K562 (cell line): Measurements from ENCODE around the gene PYGM. TPM values are rescaled to one million over a fixed set of nuclear protein-coding genes. Genes with fewer than 3 reads are reported as not detected.

Experiments used
- ARID1B ChIP-seq: fragments of 450-650 bp; IDR thresholded peaks from 2 replicates; pipeline ENCODE4 v1.6.1; 2016; ENCODE audit warnings: antibody characterized with exemption, mild to moderate bottlenecking, inconsistent platforms
- BDP1 ChIP-seq: IDR thresholded peaks from 3 replicates; pipeline ENCODE4 v1.6.1; 2011; ENCODE audit not compliant: insufficient read length, insufficient read depth
- CHD1 ChIP-seq: fragments of 200-600 bp; sonication (generic); IDR thresholded peaks from one replicate; pipeline ENCODE4 v1.6.1; 2012; ENCODE audit warnings: mild to moderate bottlenecking, moderate library complexity, low read length, inconsistent platforms
- DPF2 ChIP-seq: fragments of 450-650 bp; IDR thresholded peaks from 2 replicates; pipeline ENCODE4 v1.6.1; 2016
- ERF ChIP-seq: fragments of 450-650 bp; formaldehyde crosslinking; IDR thresholded peaks from 2 replicates; pipeline ENCODE4 v1.4.0; 2020; ENCODE audit warnings: mild to moderate bottlenecking, mixed read lengths
- ESRRA ChIP-seq: fragments of 450-650 bp; IDR thresholded peaks from 2 replicates; pipeline ENCODE4 v1.6.1; 2014; ENCODE audit warnings: low read depth, mild to moderate bottlenecking, moderate library complexity, borderline replicate concordance
- GABPA ChIP-seq: fragments of 200-800 bp; sonication (Bioruptor generic); conservative IDR thresholded peaks from 2 replicates; pipeline ENCODE4 v1.6.1; 2016; ENCODE audit warnings: low read depth, missing genetic modification characterization, missing compliant biosample characterization
- HMGN3 ChIP-seq: IDR thresholded peaks from 2 replicates; pipeline ENCODE4 v1.6.1; 2011; ENCODE audit warnings: borderline replicate concordance, low read depth, mild to moderate bottlenecking, mixed read lengths, low read length; ENCODE audit not compliant: insufficient read length; ENCODE audit errors: extremely low read depth
- NFIC ChIP-seq: fragments of 450-650 bp; IDR thresholded peaks from 2 replicates; pipeline ENCODE4 v1.6.1; 2017; ENCODE audit warnings: mild to moderate bottlenecking, inconsistent platforms
- POLR2G ChIP-seq: fragments of 200-400 bp; formaldehyde crosslinking; IDR thresholded peaks from 2 replicates; pipeline ENCODE4 v1.6.1; 2017; ENCODE audit warnings: low read depth, mild to moderate bottlenecking, antibody characterized with exemption, low read length, moderate library complexity
- ZNF23 ChIP-seq: fragments of 250-450 bp; sonication (Bioruptor Pico); IDR thresholded peaks from 2 replicates; pipeline ENCODE4 v1.4.0; 2020; ENCODE audit warnings: mild to moderate bottlenecking
- ZNF695 ChIP-seq: fragments of 450-650 bp; formaldehyde crosslinking; IDR thresholded peaks from 2 replicates; pipeline ENCODE4 v1.4.0; 2020; ENCODE audit warnings: mild to moderate bottlenecking, moderate library complexity
- ZNF764 ChIP-seq: fragments of 250-450 bp; sonication (Bioruptor Pico); IDR thresholded peaks from 2 replicates; pipeline ENCODE4 v1.4.0; 2020; ENCODE audit warnings: low read depth, mild to moderate bottlenecking, moderate library complexity
- ZNF766 ChIP-seq: fragments of 200-800 bp; sonication (Bioruptor generic); conservative IDR thresholded peaks from 2 replicates; pipeline ENCODE4 v1.6.1; 2016; ENCODE audit warnings: missing genetic modification characterization, missing compliant biosample characterization
- polyA plus RNA-seq, 8 experiments: library from polyadenylated mRNA; depleted of rRNA in 4 of 8; stranded (reverse) in 5 of 8; unstranded in 3 of 8; fragments of >200 nt; fragmentation: Nextera tagmentation in 2 of 8; fragmentation: Illumina TruSeq in 1 of 8; extraction: Ambion mirVana in 2 of 8; extraction: Trizol in 1 of 8; gene quantifications; 2 replicates each; pipeline versions ENCODE4 v1.2.1 to v1.2.3, GENCODE V29; 2011 to 2014; ENCODE audit warnings: inconsistent platforms in 1 of 8, missing spikeins in 1 of 8
- total RNA-seq, 7 experiments: library from RNA; depleted of rRNA in 6 of 7; stranded (reverse); fragments of >200 nt in 6 of 7; fragmentation: Illumina TruSeq in 2 of 7; extraction: Trizol in 2 of 7; gene quantifications; 2 replicates each; pipeline versions ENCODE4 v1.2.1 to v1.2.3, GENCODE V29; 2011 to 2021; ENCODE audit warnings: low replicate concordance in 1 of 7
- TF ChIP-seq, protein P1 (sequence below): fragments of 450-650 bp; IDR thresholded peaks from 2 replicates; pipeline ENCODE4 v1.6.1; 2016; ENCODE audit warnings: mild to moderate bottlenecking, moderate library complexity
- TF ChIP-seq, protein P2 (sequence below): IDR thresholded peaks from 2 replicates; pipeline ENCODE4 v1.6.1; 2014; ENCODE audit warnings: antibody characterized with exemption
- TF ChIP-seq, protein P3 (sequence below): sonication (generic); formaldehyde crosslinking; IDR thresholded peaks from 2 replicates; pipeline ENCODE4 v1.9.0; 2022; ENCODE audit warnings: mild to moderate bottlenecking, missing genetic modification reagents

PYGM gene
- total and polyA plus RNA-seq, 9 of the 15 experiments (the other 6 are each of a cell fraction or from before 2014, with no cell fraction given) = 0.07 to 1.5 (median 0.68) TPM

DNA sequence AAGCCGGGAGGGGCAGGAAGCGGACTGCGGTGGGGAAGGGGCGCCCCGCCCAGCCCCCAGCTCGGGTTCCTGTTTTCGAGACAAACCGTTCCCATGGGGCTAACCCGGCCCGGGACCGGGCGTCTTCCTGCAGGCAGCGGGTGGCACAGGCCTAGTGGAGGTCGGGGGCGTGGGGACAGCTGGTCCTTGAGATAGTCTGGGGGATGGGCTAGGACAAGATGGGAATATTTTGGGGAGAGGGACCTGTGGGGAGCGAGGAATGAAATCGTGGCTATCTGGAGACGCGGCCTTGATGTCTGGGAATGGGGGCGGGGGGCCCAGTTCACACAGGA lies 14.6 kb downstream of the PYGM start (continued):
- TF ChIP-seq, protein P1, sequence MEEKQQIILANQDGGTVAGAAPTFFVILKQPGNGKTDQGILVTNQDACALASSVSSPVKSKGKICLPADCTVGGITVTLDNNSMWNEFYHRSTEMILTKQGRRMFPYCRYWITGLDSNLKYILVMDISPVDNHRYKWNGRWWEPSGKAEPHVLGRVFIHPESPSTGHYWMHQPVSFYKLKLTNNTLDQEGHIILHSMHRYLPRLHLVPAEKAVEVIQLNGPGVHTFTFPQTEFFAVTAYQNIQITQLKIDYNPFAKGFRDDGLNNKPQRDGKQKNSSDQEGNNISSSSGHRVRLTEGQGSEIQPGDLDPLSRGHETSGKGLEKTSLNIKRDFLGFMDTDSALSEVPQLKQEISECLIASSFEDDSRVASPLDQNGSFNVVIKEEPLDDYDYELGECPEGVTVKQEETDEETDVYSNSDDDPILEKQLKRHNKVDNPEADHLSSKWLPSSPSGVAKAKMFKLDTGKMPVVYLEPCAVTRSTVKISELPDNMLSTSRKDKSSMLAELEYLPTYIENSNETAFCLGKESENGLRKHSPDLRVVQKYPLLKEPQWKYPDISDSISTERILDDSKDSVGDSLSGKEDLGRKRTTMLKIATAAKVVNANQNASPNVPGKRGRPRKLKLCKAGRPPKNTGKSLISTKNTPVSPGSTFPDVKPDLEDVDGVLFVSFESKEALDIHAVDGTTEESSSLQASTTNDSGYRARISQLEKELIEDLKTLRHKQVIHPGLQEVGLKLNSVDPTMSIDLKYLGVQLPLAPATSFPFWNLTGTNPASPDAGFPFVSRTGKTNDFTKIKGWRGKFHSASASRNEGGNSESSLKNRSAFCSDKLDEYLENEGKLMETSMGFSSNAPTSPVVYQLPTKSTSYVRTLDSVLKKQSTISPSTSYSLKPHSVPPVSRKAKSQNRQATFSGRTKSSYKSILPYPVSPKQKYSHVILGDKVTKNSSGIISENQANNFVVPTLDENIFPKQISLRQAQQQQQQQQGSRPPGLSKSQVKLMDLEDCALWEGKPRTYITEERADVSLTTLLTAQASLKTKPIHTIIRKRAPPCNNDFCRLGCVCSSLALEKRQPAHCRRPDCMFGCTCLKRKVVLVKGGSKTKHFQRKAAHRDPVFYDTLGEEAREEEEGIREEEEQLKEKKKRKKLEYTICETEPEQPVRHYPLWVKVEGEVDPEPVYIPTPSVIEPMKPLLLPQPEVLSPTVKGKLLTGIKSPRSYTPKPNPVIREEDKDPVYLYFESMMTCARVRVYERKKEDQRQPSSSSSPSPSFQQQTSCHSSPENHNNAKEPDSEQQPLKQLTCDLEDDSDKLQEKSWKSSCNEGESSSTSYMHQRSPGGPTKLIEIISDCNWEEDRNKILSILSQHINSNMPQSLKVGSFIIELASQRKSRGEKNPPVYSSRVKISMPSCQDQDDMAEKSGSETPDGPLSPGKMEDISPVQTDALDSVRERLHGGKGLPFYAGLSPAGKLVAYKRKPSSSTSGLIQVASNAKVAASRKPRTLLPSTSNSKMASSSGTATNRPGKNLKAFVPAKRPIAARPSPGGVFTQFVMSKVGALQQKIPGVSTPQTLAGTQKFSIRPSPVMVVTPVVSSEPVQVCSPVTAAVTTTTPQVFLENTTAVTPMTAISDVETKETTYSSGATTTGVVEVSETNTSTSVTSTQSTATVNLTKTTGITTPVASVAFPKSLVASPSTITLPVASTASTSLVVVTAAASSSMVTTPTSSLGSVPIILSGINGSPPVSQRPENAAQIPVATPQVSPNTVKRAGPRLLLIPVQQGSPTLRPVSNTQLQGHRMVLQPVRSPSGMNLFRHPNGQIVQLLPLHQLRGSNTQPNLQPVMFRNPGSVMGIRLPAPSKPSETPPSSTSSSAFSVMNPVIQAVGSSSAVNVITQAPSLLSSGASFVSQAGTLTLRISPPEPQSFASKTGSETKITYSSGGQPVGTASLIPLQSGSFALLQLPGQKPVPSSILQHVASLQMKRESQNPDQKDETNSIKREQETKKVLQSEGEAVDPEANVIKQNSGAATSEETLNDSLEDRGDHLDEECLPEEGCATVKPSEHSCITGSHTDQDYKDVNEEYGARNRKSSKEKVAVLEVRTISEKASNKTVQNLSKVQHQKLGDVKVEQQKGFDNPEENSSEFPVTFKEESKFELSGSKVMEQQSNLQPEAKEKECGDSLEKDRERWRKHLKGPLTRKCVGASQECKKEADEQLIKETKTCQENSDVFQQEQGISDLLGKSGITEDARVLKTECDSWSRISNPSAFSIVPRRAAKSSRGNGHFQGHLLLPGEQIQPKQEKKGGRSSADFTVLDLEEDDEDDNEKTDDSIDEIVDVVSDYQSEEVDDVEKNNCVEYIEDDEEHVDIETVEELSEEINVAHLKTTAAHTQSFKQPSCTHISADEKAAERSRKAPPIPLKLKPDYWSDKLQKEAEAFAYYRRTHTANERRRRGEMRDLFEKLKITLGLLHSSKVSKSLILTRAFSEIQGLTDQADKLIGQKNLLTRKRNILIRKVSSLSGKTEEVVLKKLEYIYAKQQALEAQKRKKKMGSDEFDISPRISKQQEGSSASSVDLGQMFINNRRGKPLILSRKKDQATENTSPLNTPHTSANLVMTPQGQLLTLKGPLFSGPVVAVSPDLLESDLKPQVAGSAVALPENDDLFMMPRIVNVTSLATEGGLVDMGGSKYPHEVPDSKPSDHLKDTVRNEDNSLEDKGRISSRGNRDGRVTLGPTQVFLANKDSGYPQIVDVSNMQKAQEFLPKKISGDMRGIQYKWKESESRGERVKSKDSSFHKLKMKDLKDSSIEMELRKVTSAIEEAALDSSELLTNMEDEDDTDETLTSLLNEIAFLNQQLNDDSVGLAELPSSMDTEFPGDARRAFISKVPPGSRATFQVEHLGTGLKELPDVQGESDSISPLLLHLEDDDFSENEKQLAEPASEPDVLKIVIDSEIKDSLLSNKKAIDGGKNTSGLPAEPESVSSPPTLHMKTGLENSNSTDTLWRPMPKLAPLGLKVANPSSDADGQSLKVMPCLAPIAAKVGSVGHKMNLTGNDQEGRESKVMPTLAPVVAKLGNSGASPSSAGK = no peak
- TF ChIP-seq HMGN3 = peak; percentile 79
- TF ChIP-seq CHD1 = peak; percentile 84
- peak; percentile 23; the same call in 1 of the 2 replicates for TF ChIP-seq ESRRA
- no peak for TF ChIP-seq ZNF764 (CRISPR knock-in tag)
- peak; percentile 64 for TF ChIP-seq POLR2G
- no peak for TF ChIP-seq ERF
- TF ChIP-seq DPF2 = peak; percentile 32; the same call in 1 of the 2 replicates
- TF ChIP-seq, protein P2, sequence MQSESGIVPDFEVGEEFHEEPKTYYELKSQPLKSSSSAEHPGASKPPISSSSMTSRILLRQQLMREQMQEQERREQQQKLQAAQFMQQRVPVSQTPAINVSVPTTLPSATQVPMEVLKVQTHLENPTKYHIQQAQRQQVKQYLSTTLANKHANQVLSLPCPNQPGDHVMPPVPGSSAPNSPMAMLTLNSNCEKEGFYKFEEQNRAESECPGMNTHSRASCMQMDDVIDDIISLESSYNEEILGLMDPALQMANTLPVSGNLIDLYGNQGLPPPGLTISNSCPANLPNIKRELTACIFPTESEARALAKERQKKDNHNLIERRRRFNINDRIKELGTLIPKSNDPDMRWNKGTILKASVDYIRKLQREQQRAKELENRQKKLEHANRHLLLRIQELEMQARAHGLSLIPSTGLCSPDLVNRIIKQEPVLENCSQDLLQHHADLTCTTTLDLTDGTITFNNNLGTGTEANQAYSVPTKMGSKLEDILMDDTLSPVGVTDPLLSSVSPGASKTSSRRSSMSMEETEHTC = no peak
- TF ChIP-seq ZNF766 (CRISPR knock-in tag) = no peak
- no peak for TF ChIP-seq ZNF695 (CRISPR knock-in tag)
- TF ChIP-seq GABPA (tag) = peak; percentile 65
- TF ChIP-seq BDP1 = no peak
- TF ChIP-seq ARID1B = 0 out of 2 replicates have a peak, but pooled peaks have one; percentile 36
- TF ChIP-seq NFIC = no peak
- TF ChIP-seq, protein P3, sequence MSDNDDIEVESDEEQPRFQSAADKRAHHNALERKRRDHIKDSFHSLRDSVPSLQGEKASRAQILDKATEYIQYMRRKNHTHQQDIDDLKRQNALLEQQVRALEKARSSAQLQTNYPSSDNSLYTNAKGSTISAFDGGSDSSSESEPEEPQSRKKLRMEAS = 0 out of 2 replicates have a peak, but pooled peaks have one; percentile 25
- no peak for TF ChIP-seq ZNF23 (CRISPR knock-in tag)
